SJCRH30 (cell line): ENCODE measurements around the gene PTPDC1. TPM values are rescaled to one million over a fixed set of nuclear protein-coding genes. Genes with fewer than 3 reads are reported as not detected.

Source experiments
- DNase-seq, 2 experiments: peaks; one replicate each; pipeline ENCODE4 v3.0.0-alpha.2; 2015 to 2020
- H3K27ac ChIP-seq: fragments of 250-450 bp; sonication (Bioruptor Pico); 2 replicates; pipeline ENCODE4 v1.5.1; 2020; ENCODE audit warnings: mild to moderate bottlenecking, moderate library complexity
- H3K27me3 ChIP-seq: fragments of 250-450 bp; sonication (Bioruptor Pico); 2 replicates; pipeline ENCODE4 v1.5.1; 2020; ENCODE audit warnings: mild to moderate bottlenecking, moderate library complexity
- H3K36me3 ChIP-seq: fragments of 250-450 bp; sonication (Bioruptor Pico); 2 replicates; pipeline ENCODE4 v1.5.1; 2020; ENCODE audit warnings: mild to moderate bottlenecking, moderate library complexity
- H3K4me1 ChIP-seq: fragments of 250-450 bp; sonication (Bioruptor Pico); 2 replicates; pipeline ENCODE4 v1.5.1; 2020; ENCODE audit warnings: mild to moderate bottlenecking, moderate library complexity
- H3K4me3 ChIP-seq: fragments of 250-450 bp; sonication (Bioruptor Pico); 2 replicates; pipeline ENCODE4 v1.5.1; 2020; ENCODE audit warnings: mild to moderate bottlenecking, moderate library complexity
- H3K9me3 ChIP-seq: fragments of 250-450 bp; sonication (Bioruptor Pico); replicated peaks from 2 replicates; pipeline ENCODE4 v1.5.1; 2020; ENCODE audit warnings: mild to moderate bottlenecking, moderate library complexity
- total RNA-seq: library from RNA; depleted of rRNA; stranded (reverse); fragments of >200 nt; shearing (Covaris generic); gene quantifications from 2 replicates; pipeline ENCODE4 v1.2.3, GENCODE V29; 2014; rRNA removed

The PTPDC1 gene
- total RNA-seq, 1 experiment from 2014 or later, result 23.9 TPM

DNA sequence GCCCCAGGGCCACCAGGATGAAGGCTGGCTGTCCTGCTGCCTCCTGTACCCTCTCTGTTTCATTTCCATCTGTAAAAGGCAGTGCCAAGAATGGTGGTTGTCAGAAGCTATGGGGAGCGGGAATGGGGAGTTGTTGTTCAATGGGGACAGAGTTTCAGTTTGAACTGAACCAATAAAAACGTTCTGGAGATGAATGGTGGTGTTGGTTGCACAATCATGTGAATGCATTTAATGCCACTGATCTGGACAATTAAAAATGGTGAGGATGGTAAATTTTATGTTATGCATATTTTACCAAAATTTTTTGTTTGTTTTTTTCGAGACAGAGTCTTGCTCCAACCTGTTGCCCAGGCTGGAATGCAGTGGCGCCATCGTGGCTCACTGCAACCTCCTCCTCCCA is 58.1 kb downstream of the PTPDC1 start:
- H3K4me1 ChIP-seq, result peaks cover 19% of the 10 kb centered on the region
- DNase-seq, result no peak
- no peaks in the 10 kb centered on the region for H3K36me3 ChIP-seq
- no peak overlapping the region for H3K4me3 ChIP-seq
- no peaks in the 10 kb centered on the region for H3K27me3 ChIP-seq
- no peaks in the 10 kb centered on the region for H3K9me3 ChIP-seq
- no peak overlapping the region for H3K27ac ChIP-seq

- Histone ChIP-seq H3K27ac (no peak overlapping the region), H3K4me1 (peaks cover 13% of the 10 kb centered on the region), H3K27me3 (no peaks in the 10 kb centered on the region), H3K4me3 (no peak overlapping the region), H3K9me3 (no peaks in the 10 kb centered on the region), H3K36me3 (no peaks in the 10 kb centered on the region)
- no peak for DNase-seq
Measured at GRCh38 chr9:94144394-94144793, 60.1 kb downstream of the PTPDC1 start.

DNA sequence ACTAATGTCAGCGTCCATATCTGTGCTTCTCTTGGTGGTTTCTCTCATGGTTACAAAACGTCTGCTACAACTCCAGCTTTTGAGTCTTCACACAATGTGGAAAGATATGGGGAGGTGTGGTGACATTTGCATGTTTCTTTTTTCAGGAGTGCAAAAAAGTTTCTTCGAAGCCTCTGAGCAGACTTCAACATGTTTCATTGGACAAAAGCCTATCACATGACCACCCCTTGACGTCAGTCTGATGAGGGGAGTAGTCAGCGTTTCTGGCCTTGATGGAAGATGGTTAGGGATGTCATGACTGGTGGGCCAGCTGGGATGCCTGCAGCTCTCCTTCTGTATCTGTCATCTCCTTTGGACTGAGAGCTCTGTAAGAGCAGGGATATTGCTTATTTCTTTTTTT is 61.4 kb downstream of the PTPDC1 start:
- no peaks in the 10 kb centered on the region for H3K9me3 ChIP-seq
- H3K4me3 ChIP-seq, result no peak overlapping the region
- no peak for DNase-seq
- H3K27ac ChIP-seq, result no peak overlapping the region
- peaks cover 4% of the 10 kb centered on the region for H3K4me1 ChIP-seq
- H3K36me3 ChIP-seq, result no peaks in the 10 kb centered on the region
- no peaks in the 10 kb centered on the region for H3K27me3 ChIP-seq

DNA sequence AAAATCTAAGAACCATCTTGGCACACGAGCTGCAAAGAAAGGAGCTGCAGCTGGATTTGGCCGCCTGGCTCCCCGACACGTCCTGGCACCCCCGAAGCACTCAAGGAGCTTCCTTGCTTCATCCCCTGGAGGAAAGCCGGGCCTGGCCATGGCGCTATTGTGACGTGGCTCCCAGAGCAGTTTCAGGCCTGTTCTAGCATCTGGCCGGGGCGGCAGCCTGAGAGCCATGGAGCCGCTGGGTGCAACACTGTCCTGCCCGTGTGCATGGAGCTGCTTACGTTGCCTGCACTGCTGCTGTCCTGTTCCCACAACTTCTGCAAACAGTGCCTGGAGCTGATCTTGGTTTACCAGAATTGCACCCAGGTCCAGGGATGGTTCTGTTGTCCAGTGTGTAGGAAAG is 63.5 kb downstream of the PTPDC1 start:
- Histone ChIP-seq H3K27ac (no peak overlapping the region), H3K36me3 (no peaks in the 10 kb centered on the region), H3K4me1 (no peaks in the 10 kb centered on the region), H3K9me3 (no peaks in the 10 kb centered on the region), H3K27me3 (no peaks in the 10 kb centered on the region), H3K4me3 (no peak overlapping the region)
- no peak for DNase-seq

DNA sequence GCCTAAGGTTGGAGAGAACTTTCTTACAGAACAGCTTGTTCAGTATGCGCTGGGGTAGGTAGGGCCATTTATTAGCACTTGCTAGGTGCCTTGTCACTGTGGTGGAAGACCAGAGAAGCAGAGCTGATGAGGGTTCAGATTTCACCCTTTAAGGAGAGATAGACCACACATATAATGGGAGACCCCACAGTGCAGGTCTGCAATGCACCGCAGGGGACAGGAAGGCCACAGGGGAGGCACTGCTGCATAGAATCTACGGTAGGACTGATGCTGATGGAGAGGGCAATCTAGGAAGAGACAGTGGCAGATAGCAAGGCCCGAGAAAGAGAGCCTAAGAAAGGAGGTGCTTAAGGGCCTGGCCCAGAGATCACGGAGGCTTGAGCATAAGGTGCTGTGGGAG is 64.2 kb downstream of the PTPDC1 start:
- Histone ChIP-seq H3K27ac (no peak overlapping the region), H3K4me1 (no peaks in the 10 kb centered on the region), H3K27me3 (no peaks in the 10 kb centered on the region), H3K4me3 (no peak overlapping the region), H3K9me3 (no peaks in the 10 kb centered on the region), H3K36me3 (no peaks in the 10 kb centered on the region)
- no peak for DNase-seq

GRCh38 chr9:94149696-94150095 is 65.4 kb downstream of the PTPDC1 start:
- DNase-seq, result no peak
- Histone ChIP-seq H3K4me1 (no peaks in the 10 kb centered on the region), H3K27ac (no peak overlapping the region), H3K9me3 (no peaks in the 10 kb centered on the region), H3K4me3 (no peak overlapping the region), H3K36me3 (no peaks in the 10 kb centered on the region), H3K27me3 (0 out of 2 replicates have a peak, but pooled peaks cover 2% of the 10 kb centered on the region)

DNA sequence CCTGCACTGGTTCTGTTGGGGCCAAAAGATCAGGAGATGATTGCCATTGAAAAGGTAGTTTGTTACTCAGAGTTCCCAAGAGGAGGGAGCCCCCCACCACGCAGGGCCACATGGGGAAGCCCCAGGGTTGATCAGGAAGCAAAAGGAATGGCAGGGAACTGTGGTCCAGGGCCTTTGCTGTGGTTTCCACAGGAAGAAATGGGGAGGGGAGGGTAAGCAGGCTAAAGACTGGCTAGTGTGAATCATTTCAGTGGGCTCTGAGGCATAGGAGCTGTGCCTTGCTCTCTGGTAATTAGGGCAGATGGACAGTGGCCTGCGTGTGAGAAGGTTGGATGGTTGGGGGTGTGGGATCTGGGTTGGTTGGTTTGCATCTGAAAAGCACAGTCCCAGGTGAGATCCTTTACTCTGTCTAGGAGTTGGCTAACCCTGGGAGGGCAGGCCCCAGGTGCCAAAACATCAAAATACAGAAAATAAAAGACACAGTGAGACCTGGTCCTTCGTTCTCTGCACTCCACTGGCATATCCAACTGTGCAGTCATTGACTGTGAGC is 66.1 kb downstream of the PTPDC1 start:
- no peak overlapping the region for H3K4me3 ChIP-seq
- H3K9me3 ChIP-seq, result no peaks in the 10 kb centered on the region
- H3K36me3 ChIP-seq, result no peaks in the 10 kb centered on the region
- H3K27ac ChIP-seq, result no peak overlapping the region
- H3K27me3 ChIP-seq, result 0 out of 2 replicates have a peak, but pooled peaks cover 2% of the 10 kb centered on the region
- no peak for DNase-seq
- no peaks in the 10 kb centered on the region for H3K4me1 ChIP-seq

- 0 out of 2 replicates have a peak, but pooled peaks cover 2% of the 10 kb centered on the region for H3K27me3 ChIP-seq
- no peaks in the 10 kb centered on the region for H3K36me3 ChIP-seq
- DNase-seq, result no peak
Measured at GRCh38 chr9:94150890-94151650, 66.8 kb downstream of the PTPDC1 start.

DNA sequence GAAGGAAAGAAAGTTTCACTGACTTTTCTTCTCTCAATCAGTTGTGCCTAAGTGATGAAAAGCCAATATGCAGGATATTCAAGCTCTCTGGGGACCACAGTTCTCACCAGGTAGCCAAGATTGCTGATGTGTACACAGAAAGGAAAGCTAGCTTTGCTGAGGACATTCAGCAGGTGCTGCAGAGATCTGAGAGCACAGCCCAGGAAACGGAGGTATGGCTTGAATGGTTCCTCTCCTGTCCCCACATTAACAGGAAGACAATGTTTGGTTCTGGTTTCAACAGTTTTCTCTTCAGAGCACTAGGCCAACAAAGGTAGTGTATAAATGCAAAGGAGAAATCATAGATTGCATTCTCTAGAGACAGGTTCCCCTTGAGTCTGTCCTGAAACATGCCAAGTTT is 69.6 kb downstream of the PTPDC1 start:
- no peak for DNase-seq
- no peaks in the 10 kb centered on the region for H3K9me3 ChIP-seq
- no peaks in the 10 kb centered on the region for H3K36me3 ChIP-seq
- no peak overlapping the region for H3K4me3 ChIP-seq
- peaks cover 9% of the 10 kb centered on the region; the same call in 1 of the 2 replicates for H3K4me1 ChIP-seq
- no peak overlapping the region for H3K27ac ChIP-seq
- 0 out of 2 replicates have a peak, but pooled peaks cover 2% of the 10 kb centered on the region for H3K27me3 ChIP-seq

More at GRCh38 chr9:94150890-94151650, 66.8 kb downstream of the PTPDC1 start:
- Histone ChIP-seq H3K27ac (no peak overlapping the region), H3K9me3 (no peaks in the 10 kb centered on the region), H3K4me3 (no peak overlapping the region), H3K4me1 (no peaks in the 10 kb centered on the region)

DNA sequence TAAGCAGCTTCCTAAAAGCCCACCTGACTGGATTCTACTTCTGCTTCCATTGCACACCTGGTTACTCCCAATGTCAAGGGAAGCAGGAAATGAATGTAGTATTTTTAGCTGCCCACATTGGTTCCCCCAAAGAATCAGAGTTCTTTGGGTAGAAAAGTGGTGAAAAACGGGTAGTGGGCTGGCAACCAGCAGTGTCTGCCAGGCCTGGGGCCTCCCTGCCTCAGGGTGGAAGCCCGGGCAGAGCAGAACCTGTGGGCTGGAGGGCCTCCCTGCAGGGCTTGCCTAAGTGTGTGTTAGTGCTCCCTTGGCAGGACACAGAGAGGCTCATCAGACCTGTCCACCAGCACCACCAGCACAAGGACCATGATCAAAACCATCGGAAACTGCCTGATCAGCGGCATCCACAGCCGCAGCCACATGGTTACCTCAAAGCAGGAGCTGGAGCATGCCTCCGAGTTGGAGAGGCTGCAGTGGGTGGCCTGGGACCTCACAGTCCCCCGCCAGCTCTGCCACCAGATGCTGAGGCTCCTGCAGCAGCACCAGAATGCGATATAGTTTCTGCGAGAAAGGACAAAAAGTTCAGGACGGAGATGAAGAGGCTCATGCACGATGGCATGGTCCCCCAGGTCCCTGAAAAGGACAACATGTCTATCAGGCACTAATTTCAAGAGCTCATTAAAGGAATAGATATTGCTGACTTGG is 72.2 kb downstream of the PTPDC1 start:
- Histone ChIP-seq H3K36me3 (no peaks in the 10 kb centered on the region), H3K27ac (peak overlapping the region; percentile 24; the same call in 1 of the 2 replicates), H3K4me1 (peaks cover 9% of the 10 kb centered on the region; the same call in 1 of the 2 replicates), H3K9me3 (no peaks in the 10 kb centered on the region), H3K27me3 (0 out of 2 replicates have a peak, but pooled peaks cover 2% of the 10 kb centered on the region), H3K4me3 (no peak overlapping the region; the same call in 1 of the 2 replicates)
- no peak for DNase-seq

GRCh38 chr9:94157050-94157801 is 73.0 kb downstream of the PTPDC1 start:
- Histone ChIP-seq H3K9me3 (no peaks in the 10 kb centered on the region), H3K4me3 (no peak overlapping the region; the same call in 1 of the 2 replicates), H3K36me3 (no peaks in the 10 kb centered on the region), H3K27me3 (0 out of 2 replicates have a peak, but pooled peaks cover 2% of the 10 kb centered on the region), H3K4me1 (peaks cover 9% of the 10 kb centered on the region; the same call in 1 of the 2 replicates), H3K27ac (peak overlapping the region; percentile 24; the same call in 1 of the 2 replicates)
- DNase-seq, result peak; percentile 85 to 92

Other genes with a start within 250 kb of the PTPDC1 start
- gene BARX1, start 129.1 kb upstream of the PTPDC1 start, total RNA-seq, result not detected in 2 replicates
- gene ZNF169, start 174.8 kb downstream of the PTPDC1 start, total RNA-seq, result 3.0 and 4.1 TPM in 2 replicates
- gene NUTM2F, start 244.2 kb downstream of the PTPDC1 start, total RNA-seq, result not detected in 2 replicates